Stimulated activated CD4-positive, alpha-beta T cell treated with anti-CD3 and anti-CD28 coated beads, Interleukin-1b, Interleukin-23, amount 100 ng/mL, for 24 hours (primary cell): ENCODE measurements around the gene SURF1.
"Not testable (repeated sequence)": the region's sequence is repeated elsewhere in the genome, so short reads cannot be mapped to it uniquely, and the experiment has no call there.

Source experiments
- DNase-seq, 4 experiments: peaks; one replicate each; pipeline ENCODE4 v3.0.0-alpha.2; 2020; ENCODE audit warnings: low read depth in 4 of 4, low spot score in 1 of 4

Gene SURF1

GRCh38 chr9:133356391-133357091 is at the start of gene SURF1, which contains the start of gene SURF2:
Gene SURF1, minus strand, starts transcription at chr9:133356487. Its CDS starts 34 bp downstream, at chr9:133356453.
Gene SURF2, plus strand, starts transcription at chr9:133356550. Its CDS starts 43 bp downstream, at chr9:133356593.
- DNase-seq, result peak; percentile 82 to 92 (median 87)

- no peak for DNase-seq
Observed at GRCh38 chr9:133405508-133406438, 49.5 kb upstream of the SURF1 start.

GRCh38 chr9:133404454-133405002 is 48.2 kb upstream of the SURF1 start:
- DNase-seq, result no peak

GRCh38 chr9:133403766-133404453 is 47.6 kb upstream of the SURF1 start:
- DNase-seq, result peak; percentile 23 to 37 (median 32)

GRCh38 chr9:133402689-133403088 is 46.4 kb upstream of the SURF1 start:
- DNase-seq, result no peak

GRCh38 chr9:133401588-133401987 is 45.3 kb upstream of the SURF1 start:
- no peak for DNase-seq

- no peak for DNase-seq
Observed at GRCh38 chr9:133400292-133400691, 44.0 kb upstream of the SURF1 start.

- no peak for DNase-seq
Observed at GRCh38 chr9:133397895-133398294, 41.6 kb upstream of the SURF1 start.

GRCh38 chr9:133397370-133397769 is 41.1 kb upstream of the SURF1 start:
- DNase-seq, result no peak

GRCh38 chr9:133396952-133397351 is 40.7 kb upstream of the SURF1 start:
- DNase-seq, result no peak

GRCh38 chr9:133394687-133395271 is 38.5 kb upstream of the SURF1 start:
- no peak for DNase-seq

GRCh38 chr9:133393399-133393798 is 37.1 kb upstream of the SURF1 start:
- no peak for DNase-seq

- not testable (repeated sequence) for DNase-seq
Observed at GRCh38 chr9:133392308-133392707, 36.0 kb upstream of the SURF1 start.

- DNase-seq, result not testable (repeated sequence)
Observed at GRCh38 chr9:133391449-133391848, 35.2 kb upstream of the SURF1 start.

- no peak for DNase-seq
Observed at GRCh38 chr9:133390713-133391112, 34.4 kb upstream of the SURF1 start.

GRCh38 chr9:133389562-133389961 is 33.3 kb upstream of the SURF1 start:
- DNase-seq, result no peak

- DNase-seq, result no peak
Observed at GRCh38 chr9:133389025-133389557, 32.8 kb upstream of the SURF1 start.

- no peak for DNase-seq
Observed at GRCh38 chr9:133387680-133388079, 31.4 kb upstream of the SURF1 start.

- no peak for DNase-seq
Observed at GRCh38 chr9:133386338-133386737, 30.1 kb upstream of the SURF1 start.

GRCh38 chr9:133385452-133385851 is 29.2 kb upstream of the SURF1 start:
- no peak for DNase-seq
